MCF 10A (cell line): Measurements from ENCODE around the gene SLC26A9. TPM values are rescaled to one million over a fixed set of nuclear protein-coding genes. Genes with fewer than 3 reads are reported as not detected.

ENCODE experiments used
- BruUV-seq: library from RNA; stranded (reverse); fragments of 400-500 nt; replicated peaks from 2 replicates; lab custom pipeline; 2021; lab: Mats Ljungman, UMichigan
- CTCF ChIA-PET: fragments of 300-600 bp; sonication (Branson Sonifier 250); formaldehyde crosslinking; extraction: SDS; loops from one replicate; lab custom pipeline; 2021; ENCODE audit warnings: antibody characterized with exemption, inconsistent platforms; lab: Yijun Ruan, JAX
- POLR2A ChIA-PET: fragments of 300-600, 350-650 bp; sonication (Branson Sonifier 250); formaldehyde crosslinking; extraction: SDS; loops from one replicate; lab custom pipeline; 2020; ENCODE audit warnings: antibody characterized with exemption, inconsistent platforms; lab: Yijun Ruan, JAX
- DNase-seq: peaks from one replicate; pipeline ENCODE4 v3.0.0-alpha.2; 2018; ENCODE audit not compliant: unreplicated experiment
- H3K27ac Mint-ChIP-seq: one replicate; pipeline ENCODE4 v1.8.0; 2022; ENCODE audit warnings: mild to moderate bottlenecking, low read depth, mixed read lengths; ENCODE audit not compliant: unreplicated experiment
- H3K27me3 Mint-ChIP-seq: one replicate; pipeline ENCODE4 v1.8.0; 2022; ENCODE audit warnings: mixed read lengths; ENCODE audit not compliant: insufficient read depth, unreplicated experiment
- H3K36me3 Mint-ChIP-seq: one replicate; pipeline ENCODE4 v1.8.0; 2022; ENCODE audit warnings: mild to moderate bottlenecking, moderate library complexity, mixed read lengths; ENCODE audit not compliant: insufficient read depth, unreplicated experiment
- H3K4me1 Mint-ChIP-seq: one replicate; pipeline ENCODE4 v1.8.0; 2022; ENCODE audit warnings: mixed read lengths; ENCODE audit not compliant: insufficient read depth, unreplicated experiment
- H3K4me3 Mint-ChIP-seq: one replicate; pipeline ENCODE4 v1.8.0; 2022; ENCODE audit warnings: mild to moderate bottlenecking, moderate library complexity, mixed read lengths; ENCODE audit not compliant: unreplicated experiment
- H3K9me3 Mint-ChIP-seq: one replicate; pipeline ENCODE4 v1.8.0; 2022; ENCODE audit warnings: mixed read lengths; ENCODE audit not compliant: unreplicated experiment
- CTCF ChIP-seq: fragments of 200-600 bp; IDR thresholded peaks from one replicate; pipeline ENCODE4 v1.8.0; 2022; ENCODE audit warnings: antibody characterized with exemption, mild to moderate bottlenecking; ENCODE audit not compliant: unreplicated experiment
- intact Hi-C: fragments of 100-400 bp; cut with micrococcal nuclease; formaldehyde crosslinking; loops from 2 replicates; pipeline ENCODE4 v1.14.1; 2022
- total RNA-seq: library from RNA; stranded (reverse); gene quantifications from 2 replicates; pipeline ENCODE4 v1.2.3, GENCODE V29; 2022

Gene SLC26A9
- total RNA-seq, 1 experiment from 2014 or later = not detected

GRCh38 chr1:205925736-205926135, 17.5 kb downstream of the SLC26A9 start:
- H3K4me1 Mint-ChIP-seq = peaks cover 14% of the 10 kb centered on the region
- H3K9me3 Mint-ChIP-seq = no peaks in the 10 kb centered on the region
- intact Hi-C loops = no loop called here
- ChIA-PET POLR2A (interaction anchor here (0.6 to 2.1 kb wide), 6 partner anchors 9 to 86 kb away, joined by 3 to 8 read pairs (median 4); no protein-coding TSS in a partner anchor), CTCF (interaction anchor here (0.6 to 21.0 kb wide), 8 partner anchors 16 to 1777 kb away, joined by 3 to 911 read pairs (median 4); no protein-coding TSS in a partner anchor)
- DNase-seq = peak; percentile 98
- peaks cover 25% of the 10 kb centered on the region for H3K27me3 Mint-ChIP-seq
- peak overlapping the region; percentile 16 for H3K27ac Mint-ChIP-seq
- no peak overlapping the region for H3K4me3 Mint-ChIP-seq
- TF ChIP-seq CTCF = no peak
- no TSS peak for BruUV-seq
- H3K36me3 Mint-ChIP-seq = no peaks in the 10 kb centered on the region

- BruUV-seq = no TSS peak
- peaks cover 24% of the 10 kb centered on the region for H3K27me3 Mint-ChIP-seq
- no peak for TF ChIP-seq CTCF
- no peaks in the 10 kb centered on the region for H3K9me3 Mint-ChIP-seq
- H3K27ac Mint-ChIP-seq = no peak overlapping the region
- ChIA-PET POLR2A (interaction anchor here (1.3 to 12.6 kb wide), 5 partner anchors 22 to 87 kb away, joined by 4 to 247 read pairs (median 4); no protein-coding TSS in a partner anchor), CTCF (interaction anchor here (0.5 to 21.0 kb wide), 7 partner anchors 9 to 960 kb away, joined by 3 to 911 read pairs (median 5); no protein-coding TSS in a partner anchor)
- intact Hi-C loops = no loop called here
- peaks cover 14% of the 10 kb centered on the region for H3K4me1 Mint-ChIP-seq
- H3K4me3 Mint-ChIP-seq = no peak overlapping the region
- DNase-seq = no peak
- H3K36me3 Mint-ChIP-seq = no peaks in the 10 kb centered on the region
These were observed 18.8 kb downstream of the SLC26A9 start for GRCh38 chr1:205924460-205924790.

- Mint-ChIP-seq H3K36me3 (no peaks in the 10 kb centered on the region), H3K4me3 (no peak overlapping the region), H3K27ac (peak overlapping the region; percentile 37), H3K4me1 (peaks cover 14% of the 10 kb centered on the region), H3K27me3 (peaks cover 23% of the 10 kb centered on the region), H3K9me3 (no peaks in the 10 kb centered on the region)
- POLR2A ChIA-PET = interaction anchor here (0.6 to 12.6 kb wide), 6 partner anchors 20 to 1596 kb away, joined by 3 to 247 read pairs (median 4); partner anchors contain the start of gene SLC26A9
- CTCF ChIA-PET = interaction anchor here (0.5 to 21.0 kb wide), 12 partner anchors 9 to 961 kb away, joined by 3 to 911 read pairs (median 5); no protein-coding TSS in a partner anchor
- intact Hi-C loops = no loop called here
- BruUV-seq = no TSS peak
- DNase-seq = no peak
- TF ChIP-seq CTCF = no peak
These were observed 19.4 kb downstream of the SLC26A9 start for GRCh38 chr1:205923651-205924459.

- no peak for DNase-seq
- ChIA-PET POLR2A (interaction anchor here (0.7 to 12.6 kb wide), 4 partner anchors 21 to 58 kb away, joined by 3 to 247 read pairs (median 4); partner anchors contain the start of gene SLC26A9), CTCF (interaction anchor here (0.9 to 21.0 kb wide), 9 partner anchors 15 to 186 kb away, joined by 3 to 911 read pairs (median 7); no protein-coding TSS in a partner anchor)
- no peak overlapping the region for H3K4me3 Mint-ChIP-seq
- H3K4me1 Mint-ChIP-seq = peaks cover 14% of the 10 kb centered on the region
- no TSS peak for BruUV-seq
- H3K9me3 Mint-ChIP-seq = no peaks in the 10 kb centered on the region
- TF ChIP-seq CTCF = no peak
- H3K27ac Mint-ChIP-seq = no peak overlapping the region
- no peaks in the 10 kb centered on the region for H3K36me3 Mint-ChIP-seq
- intact Hi-C loops = no loop called here
- peaks cover 17% of the 10 kb centered on the region for H3K27me3 Mint-ChIP-seq
These were observed 20.4 kb downstream of the SLC26A9 start for GRCh38 chr1:205922806-205923205.
